ENCODE data around the gene MIGA2.
"Not testable (repeated sequence)": the region's sequence is repeated elsewhere in the genome, so short reads cannot be mapped to it uniquely, and the experiment has no call there.

Gene MIGA2

GRCh38 chr9:128995791-128996190, 40.6 kb upstream of the MIGA2 start:
- H3K36me3 ChIP-seq (ENCODE audit: low read depth) = peaks cover 88% of the 10 kb centered on the region
- TF ChIP-seq CTCF (IDR thresholded peaks at IDR 0.05; ENCODE audit: poor library complexity, severe bottlenecking) = no peak
- H3K4me1 ChIP-seq (ENCODE audit: insufficient read depth, poor library complexity, severe bottlenecking) = no peaks in the 10 kb centered on the region
- no peak for ATAC-seq (ENCODE audit: low read depth)
- H3K27ac ChIP-seq (ENCODE audit: poor library complexity, severe bottlenecking) = no peak overlapping the region
- H3K9me3 ChIP-seq (ENCODE audit: severe bottlenecking) = no peaks in the 10 kb centered on the region
- DNase-seq (ENCODE audit: low spot score) = no peak
- no peaks in the 10 kb centered on the region for H3K27me3 ChIP-seq (ENCODE audit: insufficient read depth, poor library complexity, severe bottlenecking)
- H3K4me3 ChIP-seq (ENCODE audit: severe bottlenecking) = no peak overlapping the region

- H3K36me3 ChIP-seq (ENCODE audit: low read depth) = peaks cover 99% of the 10 kb centered on the region
- no peaks in the 10 kb centered on the region for H3K9me3 ChIP-seq (ENCODE audit: severe bottlenecking)
- TF ChIP-seq CTCF (IDR thresholded peaks at IDR 0.05; ENCODE audit: poor library complexity, severe bottlenecking) = no peak
- no peak overlapping the region for H3K4me3 ChIP-seq (ENCODE audit: severe bottlenecking)
- no peak for ATAC-seq (ENCODE audit: low read depth)
- H3K27ac ChIP-seq (ENCODE audit: poor library complexity, severe bottlenecking) = no peak overlapping the region
- no peaks in the 10 kb centered on the region for H3K27me3 ChIP-seq (ENCODE audit: insufficient read depth, poor library complexity, severe bottlenecking)
- DNase-seq (ENCODE audit: low spot score) = no peak
- no peaks in the 10 kb centered on the region for H3K4me1 ChIP-seq (ENCODE audit: insufficient read depth, poor library complexity, severe bottlenecking)
These were observed 38.0 kb upstream of the MIGA2 start for GRCh38 chr9:128998462-128998861.

- no peak for ATAC-seq (ENCODE audit: low read depth)
- H3K9me3 ChIP-seq (ENCODE audit: severe bottlenecking) = no peaks in the 10 kb centered on the region
- no peaks in the 10 kb centered on the region for H3K4me1 ChIP-seq (ENCODE audit: insufficient read depth, poor library complexity, severe bottlenecking)
- H3K4me3 ChIP-seq (ENCODE audit: severe bottlenecking) = no peak overlapping the region
- no peak for DNase-seq (ENCODE audit: low spot score)
- H3K27ac ChIP-seq (ENCODE audit: poor library complexity, severe bottlenecking) = no peak overlapping the region
- H3K36me3 ChIP-seq (ENCODE audit: low read depth) = peaks cover 99% of the 10 kb centered on the region
- H3K27me3 ChIP-seq (ENCODE audit: insufficient read depth, poor library complexity, severe bottlenecking) = no peaks in the 10 kb centered on the region
- no peak for TF ChIP-seq CTCF (IDR thresholded peaks at IDR 0.05; ENCODE audit: poor library complexity, severe bottlenecking)
These were observed 36.7 kb upstream of the MIGA2 start for GRCh38 chr9:128999581-129000206.

- ATAC-seq (ENCODE audit: low read depth) (no peak), DNase-seq (ENCODE audit: low spot score) (no peak)
- Histone ChIP-seq H3K9me3 (ENCODE audit: severe bottlenecking) (no peaks in the 10 kb centered on the region), H3K36me3 (ENCODE audit: low read depth) (peaks cover 99% of the 10 kb centered on the region), H3K4me3 (ENCODE audit: severe bottlenecking) (no peak overlapping the region), H3K27me3 (ENCODE audit: insufficient read depth, poor library complexity, severe bottlenecking) (no peaks in the 10 kb centered on the region), H3K27ac (ENCODE audit: poor library complexity, severe bottlenecking) (no peak overlapping the region), H3K4me1 (ENCODE audit: insufficient read depth, poor library complexity, severe bottlenecking) (no peaks in the 10 kb centered on the region)
- TF ChIP-seq CTCF (IDR thresholded peaks at IDR 0.05; ENCODE audit: poor library complexity, severe bottlenecking) = no peak
These were observed 34.7 kb upstream of the MIGA2 start for GRCh38 chr9:129001504-129002325.

- no peak for TF ChIP-seq CTCF (IDR thresholded peaks at IDR 0.05; ENCODE audit: poor library complexity, severe bottlenecking)
- H3K27ac ChIP-seq (ENCODE audit: poor library complexity, severe bottlenecking) = no peak overlapping the region
- peaks cover 97% of the 10 kb centered on the region for H3K36me3 ChIP-seq (ENCODE audit: low read depth)
- no peaks in the 10 kb centered on the region for H3K27me3 ChIP-seq (ENCODE audit: insufficient read depth, poor library complexity, severe bottlenecking)
- peak; percentile 46 for DNase-seq (ENCODE audit: low spot score)
- no peaks in the 10 kb centered on the region for H3K4me1 ChIP-seq (ENCODE audit: insufficient read depth, poor library complexity, severe bottlenecking)
- no peak for ATAC-seq (ENCODE audit: low read depth)
- H3K9me3 ChIP-seq (ENCODE audit: severe bottlenecking) = no peaks in the 10 kb centered on the region
- no peak overlapping the region for H3K4me3 ChIP-seq (ENCODE audit: severe bottlenecking)
These were observed 33.4 kb upstream of the MIGA2 start for GRCh38 chr9:129002992-129003391.

- not testable (repeated sequence) for H3K9me3 ChIP-seq (ENCODE audit: severe bottlenecking); H3K27ac ChIP-seq (ENCODE audit: poor library complexity, severe bottlenecking); H3K27me3 ChIP-seq (ENCODE audit: insufficient read depth, poor library complexity, severe bottlenecking); ATAC-seq (ENCODE audit: low read depth); DNase-seq (ENCODE audit: low spot score); H3K4me3 ChIP-seq (ENCODE audit: severe bottlenecking); H3K4me1 ChIP-seq (ENCODE audit: insufficient read depth, poor library complexity, severe bottlenecking)
- peaks cover 86% of the 10 kb centered on the region for H3K36me3 ChIP-seq (ENCODE audit: low read depth)
These were observed 32.3 kb upstream of the MIGA2 start for GRCh38 chr9:129004173-129004572.
